ENCODE measurements around the gene SCD. TPM values are rescaled to one million over a fixed set of nuclear protein-coding genes. Genes with fewer than 3 reads are reported as not detected.

Gene SCD
- total and polyA plus RNA-seq, 7 experiments from 2014 or later = 1.0 to 121 (median 2.3) TPM

DNA sequence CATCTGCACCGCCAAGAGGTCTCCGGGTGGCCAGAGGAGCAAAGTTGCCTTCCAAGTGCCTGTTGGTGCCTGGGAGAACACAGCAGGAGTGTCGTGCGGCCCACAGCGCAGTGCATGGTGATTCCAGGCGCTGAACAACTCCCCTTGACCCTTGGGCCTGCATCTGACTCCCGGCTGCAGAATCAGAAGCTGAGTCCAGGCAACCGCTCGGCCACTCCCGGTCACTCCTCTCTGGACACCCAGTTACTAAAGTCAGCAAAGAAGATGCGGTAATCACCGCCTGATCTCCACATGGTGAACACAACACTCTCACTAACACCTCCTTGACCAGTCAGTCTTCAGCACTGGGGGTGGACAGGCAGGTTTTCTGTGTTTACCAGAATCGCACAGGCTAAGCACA is 35.5 kb downstream of the SCD start:
- no peaks in the 10 kb centered on the region for H3K36me3 ChIP-seq (ENCODE audit: control insufficient read depth in 2 of 3, insufficient read depth in 3 of 3, low read length in 3 of 3)
- H3K9me3 ChIP-seq (ENCODE audit: control insufficient read depth in 2 of 3, low read length in 3 of 3) = no peaks in the 10 kb centered on the region
- H3K4me1 ChIP-seq (ENCODE audit: control insufficient read depth in 2 of 2, insufficient read depth in 2 of 2, low read length in 2 of 2) = no peaks in the 10 kb centered on the region
- Mint-ChIP-seq H3K27me3 (no peaks in the 10 kb centered on the region), H3K36me3 (peaks cover 10 to 38% (median 26%) of the 10 kb centered on the region in 5 donors), H3K4me3 (no peak overlapping the region), H3K4me1 (peaks cover 0 to 7% (median 2%) of the 10 kb centered on the region in 7 donors), H3K27ac (no peak overlapping the region), H3K9me3 (no peaks in the 10 kb centered on the region)
- CTCF ChIA-PET = no interaction called here
- no peaks in the 10 kb centered on the region for H3K27me3 ChIP-seq (ENCODE audit: control insufficient read depth in 2 of 2, insufficient read depth in 2 of 2, low read length in 2 of 2)
- ATAC-seq (no peak), DNase-seq (no peak)
- intact Hi-C loops (cut with micrococcal nuclease) = no loop called here
- no peak overlapping the region for H3K27ac ChIP-seq (ENCODE audit: low read depth, low read length)
- POLR2A ChIA-PET = no interaction called here
- H3K4me3 ChIP-seq (ENCODE audit: low read length) = no peak overlapping the region

DNA sequence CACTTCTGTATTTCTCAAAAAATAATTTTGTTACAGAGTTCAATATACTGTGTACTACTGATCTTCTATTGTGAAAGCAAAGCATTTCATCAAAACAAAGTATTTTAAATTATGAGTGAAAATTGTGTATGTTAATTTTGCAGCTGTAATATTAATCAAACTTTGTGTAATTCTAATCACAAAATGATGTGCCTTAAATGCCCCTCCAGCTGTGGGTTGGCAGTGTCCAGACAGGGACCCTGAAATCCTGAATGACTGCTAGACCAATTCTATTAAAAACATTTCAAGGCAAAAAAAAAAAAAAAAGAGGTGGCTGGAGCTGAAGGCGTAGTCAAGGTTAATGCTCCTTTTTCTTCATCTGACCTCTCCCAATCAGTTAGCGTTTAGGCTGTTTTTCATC is 36.2 kb downstream of the SCD start:
- Histone ChIP-seq H3K4me3 (ENCODE audit: low read length) (no peak overlapping the region), H3K36me3 (ENCODE audit: control insufficient read depth in 2 of 3, insufficient read depth in 3 of 3, low read length in 3 of 3) (no peaks in the 10 kb centered on the region), H3K27me3 (ENCODE audit: control insufficient read depth in 2 of 2, insufficient read depth in 2 of 2, low read length in 2 of 2) (no peaks in the 10 kb centered on the region), H3K27ac (ENCODE audit: low read depth, low read length) (no peak overlapping the region), H3K4me1 (ENCODE audit: control insufficient read depth in 2 of 2, insufficient read depth in 2 of 2, low read length in 2 of 2) (no peaks in the 10 kb centered on the region), H3K9me3 (ENCODE audit: control insufficient read depth in 2 of 3, low read length in 3 of 3) (no peaks in the 10 kb centered on the region)
- no peak for DNase-seq
- ATAC-seq = no peak
- Mint-ChIP-seq H3K27me3 (no peaks in the 10 kb centered on the region), H3K4me3 (no peak overlapping the region), H3K27ac (no peak overlapping the region), H3K36me3 (peaks cover 10 to 44% (median 33%) of the 10 kb centered on the region in 5 donors), H3K9me3 (no peaks in the 10 kb centered on the region), H3K4me1 (peaks cover 0 to 3% (median 0%) of the 10 kb centered on the region in 7 donors)
- ChIA-PET CTCF (no interaction called here), POLR2A (interaction anchor here (0.6 kb wide), 1 partner anchor 98 kb away, joined by 6 read pairs; no protein-coding TSS in a partner anchor)
- intact Hi-C loops (cut with micrococcal nuclease) = no loop called here

DNA sequence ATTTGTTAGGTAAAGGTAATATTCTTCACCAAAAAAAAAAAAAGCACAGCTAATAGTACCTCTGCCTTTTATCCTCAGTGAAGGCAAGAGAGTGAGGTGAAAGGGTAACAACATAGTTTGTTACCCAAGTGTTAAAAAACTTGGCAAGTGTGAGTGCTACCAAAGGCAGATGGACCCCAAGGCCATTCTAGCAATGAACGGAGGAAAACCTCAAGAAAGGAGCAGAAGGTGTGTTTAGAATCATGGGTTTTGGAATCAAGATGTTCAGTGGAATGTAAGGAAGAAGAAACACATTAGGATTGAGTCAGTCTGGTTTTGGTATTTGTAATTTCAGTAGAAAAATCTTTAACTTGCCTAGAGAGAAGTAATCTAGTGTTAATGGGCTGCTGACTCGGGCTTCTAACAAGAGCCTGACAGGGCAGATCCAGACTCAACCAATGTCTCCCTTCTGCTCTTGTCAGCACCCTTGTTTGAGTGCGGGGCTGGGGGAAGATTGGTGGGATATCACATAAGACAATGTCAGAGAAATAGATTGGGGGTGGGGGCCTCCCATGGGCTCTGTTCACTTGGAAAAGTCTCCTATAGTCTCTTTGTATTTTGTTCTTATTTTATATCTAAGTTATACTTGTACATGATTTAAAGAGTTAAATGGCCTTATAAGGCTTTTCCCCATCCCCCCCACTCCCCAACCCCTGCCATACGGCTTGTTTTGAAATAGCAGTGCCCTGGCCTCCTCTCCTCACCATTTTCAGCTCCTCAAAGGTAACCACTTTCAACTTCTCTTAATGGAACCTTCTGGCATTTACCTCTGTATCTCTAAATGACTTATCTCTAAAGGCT is 44.4 kb downstream of the SCD start:
- intact Hi-C loops (cut with micrococcal nuclease) = no loop called here
- Mint-ChIP-seq H3K36me3 (peaks cover 0 to 23% (median 9%) of the 10 kb centered on the region in 5 donors), H3K27me3 (no peaks in the 10 kb centered on the region), H3K27ac (no peak overlapping the region), H3K4me1 (peaks cover 0 to 10% (median 0%) of the 10 kb centered on the region in 7 donors), H3K4me3 (no peak overlapping the region), H3K9me3 (peaks cover 0 to 2% (median 0%) of the 10 kb centered on the region in 11 donors)
- Histone ChIP-seq H3K4me3 (ENCODE audit: low read length) (no peak overlapping the region), H3K27ac (ENCODE audit: low read depth, low read length) (no peak overlapping the region), H3K36me3 (ENCODE audit: control insufficient read depth in 2 of 3, insufficient read depth in 3 of 3, low read length in 3 of 3) (no peaks in the 10 kb centered on the region), H3K9me3 (ENCODE audit: control insufficient read depth in 2 of 3, low read length in 3 of 3) (no peaks in the 10 kb centered on the region), H3K27me3 (ENCODE audit: control insufficient read depth in 2 of 2, insufficient read depth in 2 of 2, low read length in 2 of 2) (no peaks in the 10 kb centered on the region), H3K4me1 (ENCODE audit: control insufficient read depth in 2 of 2, insufficient read depth in 2 of 2, low read length in 2 of 2) (no peaks in the 10 kb centered on the region)
- ATAC-seq (no peak), DNase-seq (no peak)
- ChIA-PET POLR2A (no interaction called here), CTCF (no interaction called here)

DNA sequence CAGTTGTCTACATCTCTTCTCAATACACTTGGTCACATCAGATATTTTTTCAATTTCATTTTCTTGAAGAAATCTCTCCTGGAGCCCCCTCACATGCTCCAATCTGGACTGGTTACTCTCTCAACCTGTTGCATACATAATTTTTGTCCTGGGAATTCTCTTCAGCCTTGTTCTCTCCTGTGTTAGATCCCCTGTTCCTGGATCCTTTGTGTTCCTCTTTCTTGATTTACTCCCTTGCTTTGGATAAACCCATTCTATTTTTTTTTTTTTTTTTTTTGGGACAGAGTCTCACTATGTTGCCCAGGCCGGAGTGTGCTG is 45.6 kb downstream of the SCD start:
- no peak overlapping the region for H3K4me3 Mint-ChIP-seq
- Histone ChIP-seq H3K36me3 (ENCODE audit: control insufficient read depth in 2 of 3, insufficient read depth in 3 of 3, low read length in 3 of 3) (no peaks in the 10 kb centered on the region), H3K4me1 (ENCODE audit: control insufficient read depth in 2 of 2, insufficient read depth in 2 of 2, low read length in 2 of 2) (no peaks in the 10 kb centered on the region), H3K9me3 (ENCODE audit: control insufficient read depth in 2 of 3, low read length in 3 of 3) (no peaks in the 10 kb centered on the region), H3K4me3 (ENCODE audit: low read length) (no peak overlapping the region), H3K27ac (ENCODE audit: low read depth, low read length) (no peak overlapping the region), H3K27me3 (ENCODE audit: control insufficient read depth in 2 of 2, insufficient read depth in 2 of 2, low read length in 2 of 2) (no peaks in the 10 kb centered on the region)
- no peaks in the 10 kb centered on the region for H3K27me3 Mint-ChIP-seq
- H3K27ac Mint-ChIP-seq = no peak overlapping the region
- ChIA-PET CTCF (no interaction called here), POLR2A (no interaction called here)
- ATAC-seq = no peak
- peaks cover 0 to 18% (median 6%) of the 10 kb centered on the region in 5 donors for H3K36me3 Mint-ChIP-seq
- DNase-seq = no peak
- peaks cover 0 to 2% (median 0%) of the 10 kb centered on the region in 11 donors for H3K9me3 Mint-ChIP-seq
- intact Hi-C loops (cut with micrococcal nuclease) = no loop called here
- H3K4me1 Mint-ChIP-seq = peaks cover 0 to 10% (median 0%) of the 10 kb centered on the region in 7 donors

DNA sequence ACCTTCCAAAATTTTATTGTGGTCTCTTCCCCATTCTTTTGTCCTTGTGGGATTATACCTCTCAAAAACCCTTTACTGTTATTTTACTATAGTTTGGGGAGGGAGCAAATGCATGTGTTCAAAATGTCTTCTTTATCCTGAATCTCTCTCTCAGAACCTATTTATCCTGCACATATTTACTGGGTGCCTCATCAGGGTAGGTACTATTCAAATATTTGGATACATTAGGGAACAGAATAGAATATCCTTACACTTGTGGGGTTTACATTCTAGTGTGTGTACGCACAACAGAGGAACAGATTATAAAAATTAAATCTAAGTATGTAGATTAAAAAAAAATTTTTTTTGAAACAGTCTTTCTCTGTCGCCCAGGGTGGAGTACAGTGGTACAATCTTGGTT is 48.6 kb downstream of the SCD start:
- peaks cover 0 to 6% (median 0%) of the 10 kb centered on the region in 5 donors for H3K36me3 Mint-ChIP-seq
- Histone ChIP-seq H3K4me3 (ENCODE audit: low read length) (no peak overlapping the region), H3K4me1 (ENCODE audit: control insufficient read depth in 2 of 2, insufficient read depth in 2 of 2, low read length in 2 of 2) (no peaks in the 10 kb centered on the region), H3K27ac (ENCODE audit: low read depth, low read length) (no peak overlapping the region), H3K27me3 (ENCODE audit: control insufficient read depth in 2 of 2, insufficient read depth in 2 of 2, low read length in 2 of 2) (no peaks in the 10 kb centered on the region), H3K9me3 (ENCODE audit: control insufficient read depth in 2 of 3, low read length in 3 of 3) (no peaks in the 10 kb centered on the region), H3K36me3 (ENCODE audit: control insufficient read depth in 2 of 3, insufficient read depth in 3 of 3, low read length in 3 of 3) (no peaks in the 10 kb centered on the region)
- H3K27ac Mint-ChIP-seq = no peak overlapping the region
- peaks cover 0 to 2% (median 0%) of the 10 kb centered on the region in 11 donors for H3K9me3 Mint-ChIP-seq
- H3K4me3 Mint-ChIP-seq = no peak overlapping the region
- ATAC-seq = no peak
- intact Hi-C loops (cut with micrococcal nuclease) = no loop called here
- CTCF ChIA-PET = interaction anchor here (0.6 kb wide), 1 partner anchor 15 kb away, joined by 4 read pairs; no protein-coding TSS in a partner anchor
- POLR2A ChIA-PET = no interaction called here
- H3K27me3 Mint-ChIP-seq = no peaks in the 10 kb centered on the region
- DNase-seq = no peak
- peaks cover 0 to 7% (median 0%) of the 10 kb centered on the region in 7 donors for H3K4me1 Mint-ChIP-seq

DNA sequence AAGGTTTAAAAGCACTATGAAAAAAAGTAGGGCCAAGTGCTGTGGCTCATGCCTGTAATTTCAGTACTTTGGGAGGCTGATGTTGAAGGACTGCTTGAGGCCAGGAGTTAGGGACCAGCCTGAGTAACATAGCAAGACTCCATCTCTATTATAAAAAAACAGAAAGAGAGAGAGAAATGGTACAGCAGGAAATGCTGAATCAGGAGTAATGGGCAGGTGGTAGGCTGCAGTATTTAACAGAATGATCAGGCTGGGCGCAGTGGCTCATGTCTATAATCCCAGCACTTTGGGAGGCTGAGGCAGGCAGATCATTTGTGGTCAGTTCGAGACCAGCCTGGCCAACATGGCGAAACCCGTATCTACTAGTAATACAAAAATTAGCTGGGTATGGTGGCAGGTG is 49.6 kb downstream of the SCD start:
- Mint-ChIP-seq H3K27ac (no peak overlapping the region), H3K4me3 (no peak overlapping the region), H3K9me3 (peaks cover 0 to 2% (median 0%) of the 10 kb centered on the region in 11 donors), H3K36me3 (peaks cover 0 to 4% (median 0%) of the 10 kb centered on the region in 5 donors), H3K27me3 (peaks cover 0 to 1% (median 0%) of the 10 kb centered on the region in 5 donors), H3K4me1 (no peaks in the 10 kb centered on the region)
- ChIA-PET POLR2A (no interaction called here), CTCF (no interaction called here)
- Histone ChIP-seq H3K27ac (ENCODE audit: low read depth, low read length) (no peak overlapping the region), H3K4me3 (ENCODE audit: low read length) (no peak overlapping the region), H3K9me3 (ENCODE audit: control insufficient read depth in 2 of 3, low read length in 3 of 3) (no peaks in the 10 kb centered on the region), H3K4me1 (ENCODE audit: control insufficient read depth in 2 of 2, insufficient read depth in 2 of 2, low read length in 2 of 2) (no peaks in the 10 kb centered on the region), H3K36me3 (ENCODE audit: control insufficient read depth in 2 of 3, insufficient read depth in 3 of 3, low read length in 3 of 3) (no peaks in the 10 kb centered on the region), H3K27me3 (ENCODE audit: control insufficient read depth in 2 of 2, insufficient read depth in 2 of 2, low read length in 2 of 2) (no peaks in the 10 kb centered on the region)
- ATAC-seq (no peak), DNase-seq (no peak)
- intact Hi-C loops (cut with micrococcal nuclease) = no loop called here

Data from naive thymus-derived CD4-positive, alpha-beta T cell (primary cell).